Measurements from ENCODE around the gene STK25.
"Not testable (repeated sequence)": the region's sequence is repeated elsewhere in the genome, so short reads cannot be mapped to it uniquely, and the experiment has no call there.

Gene STK25

GRCh38 chr2:241507430-241508239, 749 bp downstream of the STK25 start:
- peak overlapping the region; percentile 71 for H3K4me3 ChIP-seq (ENCODE audit: low read depth, low read length)
- peak; percentile 68 for DNase-seq (ENCODE audit: low read depth)
- TF ChIP-seq POLR2A (IDR thresholded peaks at IDR 0.05; ENCODE audit: extremely low read depth, insufficient read length) = no peak
- TF ChIP-seq CTCF (IDR thresholded peaks at IDR 0.05; ENCODE audit: low read depth, low read length) = no peak
- no peak for TF ChIP-seq MAX (IDR thresholded peaks at IDR 0.05; ENCODE audit: low read depth, low read length)
- TF ChIP-seq MYC (IDR thresholded peaks at IDR 0.05; ENCODE audit: low read depth, low read length) = no peak

DNA sequence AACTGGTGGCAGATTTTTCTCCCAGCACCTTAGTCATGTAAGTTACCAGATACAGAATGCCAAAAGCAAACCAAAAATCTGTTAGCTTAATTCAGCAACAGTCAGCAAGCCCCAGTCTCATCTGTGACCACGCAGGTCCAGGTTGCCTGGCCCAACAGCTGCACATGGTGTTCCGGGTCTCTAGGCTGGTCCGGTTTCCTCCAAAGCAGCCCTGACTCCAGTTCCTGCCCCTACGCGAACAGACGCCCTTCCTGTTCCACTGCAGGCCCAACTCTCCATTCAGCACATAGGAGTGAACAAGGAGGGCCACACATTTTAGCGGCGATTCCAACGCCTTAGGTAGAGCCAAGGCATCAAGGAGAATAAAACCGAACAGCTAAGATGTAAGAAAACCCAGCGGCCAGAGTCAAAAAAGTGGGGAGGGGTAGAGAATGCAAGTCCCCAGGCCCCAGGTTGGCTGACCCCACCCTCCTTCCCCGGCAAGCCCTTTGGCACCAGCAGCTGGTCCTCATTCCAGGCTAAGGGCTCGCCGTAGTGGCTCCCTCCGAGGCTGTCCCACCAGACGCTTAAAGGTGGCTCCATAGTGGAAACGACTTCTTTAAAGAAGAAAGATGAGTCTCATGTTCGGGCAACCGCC, 1.5 kb downstream of the STK25 start:
- TF ChIP-seq POLR2A (IDR thresholded peaks at IDR 0.05; ENCODE audit: extremely low read depth, insufficient read length) (no peak), MAX (IDR thresholded peaks at IDR 0.05; ENCODE audit: low read depth, low read length) (no peak), MYC (IDR thresholded peaks at IDR 0.05; ENCODE audit: low read depth, low read length) (no peak), CTCF (IDR thresholded peaks at IDR 0.05; ENCODE audit: low read depth, low read length) (no peak)
- H3K4me3 ChIP-seq (ENCODE audit: low read depth, low read length) = peak overlapping the region; percentile 71
- DNase-seq (ENCODE audit: low read depth) = no peak

DNA sequence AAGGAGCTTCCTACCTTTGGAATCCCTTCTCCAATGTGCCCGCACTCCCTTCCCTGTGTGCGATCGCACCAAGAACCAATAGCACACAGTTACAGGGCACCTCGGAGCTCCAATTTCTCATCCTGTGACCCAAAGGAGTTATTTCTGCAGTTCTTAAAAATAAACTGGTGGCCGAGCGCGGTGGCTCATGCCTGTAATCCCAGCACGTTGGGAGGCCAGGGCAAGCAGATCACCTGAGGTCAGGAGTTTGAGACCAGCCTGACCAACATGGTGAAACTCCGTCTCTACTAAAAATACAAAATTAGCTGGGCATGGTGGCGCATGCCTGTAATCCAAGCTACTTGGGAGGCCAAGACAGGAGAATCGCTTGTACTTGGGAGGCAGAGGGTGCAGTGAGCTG, 2.1 kb downstream of the STK25 start:
- H3K4me3 ChIP-seq (ENCODE audit: low read depth, low read length); DNase-seq (ENCODE audit: low read depth): not testable (repeated sequence)

DNA sequence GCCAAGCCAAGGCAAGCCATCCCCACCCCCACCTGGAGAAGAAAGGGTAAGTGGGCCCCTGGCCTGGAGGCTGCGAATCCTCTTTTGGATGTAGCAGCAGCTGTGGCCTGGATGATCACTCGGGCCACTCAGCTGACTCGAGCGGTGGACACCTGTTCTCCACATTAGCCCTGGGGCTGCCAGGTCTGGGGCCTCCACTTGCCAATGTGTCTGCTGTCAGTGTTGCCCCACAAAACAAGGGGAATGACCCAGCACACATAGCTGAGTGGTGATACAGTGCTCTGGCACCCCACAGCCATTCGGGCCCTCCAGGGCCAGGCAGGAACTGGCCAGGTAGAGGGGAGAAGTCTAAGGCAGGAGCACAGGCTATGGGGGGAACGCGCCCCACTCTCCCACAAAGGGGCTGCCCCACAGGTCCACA, 2.6 kb downstream of the STK25 start:
- H3K4me3 ChIP-seq (ENCODE audit: low read depth, low read length) = no peak overlapping the region
- DNase-seq (ENCODE audit: low read depth) = no peak

GRCh38 chr2:241505086-241505780, 3.2 kb downstream of the STK25 start:
- H3K4me3 ChIP-seq (ENCODE audit: low read depth, low read length) = no peak overlapping the region
- DNase-seq (ENCODE audit: low read depth) = no peak
- TF ChIP-seq MYC (IDR thresholded peaks at IDR 0.05; ENCODE audit: low read depth, low read length) (no peak), POLR2A (IDR thresholded peaks at IDR 0.05; ENCODE audit: extremely low read depth, insufficient read length) (no peak), CTCF (IDR thresholded peaks at IDR 0.05; ENCODE audit: low read depth, low read length) (no peak), MAX (IDR thresholded peaks at IDR 0.05; ENCODE audit: low read depth, low read length) (no peak)

More for the DNA sequence above, 2.6 kb downstream of the STK25 start:
- no peak for TF ChIP-seq MAX (IDR thresholded peaks at IDR 0.05; ENCODE audit: low read depth, low read length)
- no peak for TF ChIP-seq POLR2A (IDR thresholded peaks at IDR 0.05; ENCODE audit: extremely low read depth, insufficient read length)
- no peak for TF ChIP-seq MYC (IDR thresholded peaks at IDR 0.05; ENCODE audit: low read depth, low read length)
- TF ChIP-seq CTCF (IDR thresholded peaks at IDR 0.05; ENCODE audit: low read depth, low read length) = no peak

All from NB4 (cell line).